Rectal smooth muscle tissue (tissue), 1 donor: ENCODE measurements around the gene EDIL3.
"Not testable (repeated sequence)": the region's sequence is repeated elsewhere in the genome, so short reads cannot be mapped to it uniquely, and the experiment has no call there.

Experiments used
- H3K27ac ChIP-seq: one replicate; pipeline ENCODE4 v1.7.0; 2013; ENCODE audit warnings: low read depth, low read length, inconsistent platforms
- H3K27me3 ChIP-seq: one replicate; pipeline ENCODE4 v1.7.0; 2013; ENCODE audit warnings: low read length; ENCODE audit not compliant: control insufficient read depth, insufficient read depth
- H3K36me3 ChIP-seq: one replicate; pipeline ENCODE4 v1.7.0; 2013; ENCODE audit warnings: low read length; ENCODE audit not compliant: control insufficient read depth, insufficient read depth
- H3K4me1 ChIP-seq: one replicate; pipeline ENCODE4 v1.7.0; 2013; ENCODE audit warnings: low read length; ENCODE audit not compliant: control insufficient read depth, insufficient read depth
- H3K4me3 ChIP-seq: one replicate; pipeline ENCODE4 v1.7.0; 2013; ENCODE audit warnings: low read length
- H3K9ac ChIP-seq: one replicate; pipeline ENCODE4 v1.7.0; 2013; ENCODE audit warnings: low read length

The EDIL3 gene

DNA sequence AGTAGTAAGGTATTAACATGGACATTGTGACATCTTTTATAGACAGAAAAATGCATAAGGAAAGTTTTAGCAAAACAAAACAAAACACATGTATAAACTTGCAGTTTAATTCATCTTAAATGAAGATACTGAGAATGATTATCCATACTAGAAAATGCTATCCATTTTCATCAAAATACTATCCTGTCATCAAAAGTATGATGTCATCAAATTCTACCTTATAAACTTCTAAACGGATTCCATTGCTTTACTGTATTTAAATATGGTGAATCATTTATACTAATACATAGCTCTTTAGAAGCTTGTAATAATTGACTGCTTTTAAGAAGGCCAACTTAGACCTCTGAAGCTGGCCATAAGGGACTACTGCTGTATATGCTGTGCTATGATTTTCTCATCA lies 221.0 kb downstream of the EDIL3 start:
- Histone ChIP-seq H3K4me1 (no peaks in the 10 kb centered on the region), H3K4me3 (no peak overlapping the region), H3K27ac (no peak overlapping the region), H3K9ac (no peak overlapping the region), H3K36me3 (no peaks in the 10 kb centered on the region), H3K27me3 (no peaks in the 10 kb centered on the region)

DNA sequence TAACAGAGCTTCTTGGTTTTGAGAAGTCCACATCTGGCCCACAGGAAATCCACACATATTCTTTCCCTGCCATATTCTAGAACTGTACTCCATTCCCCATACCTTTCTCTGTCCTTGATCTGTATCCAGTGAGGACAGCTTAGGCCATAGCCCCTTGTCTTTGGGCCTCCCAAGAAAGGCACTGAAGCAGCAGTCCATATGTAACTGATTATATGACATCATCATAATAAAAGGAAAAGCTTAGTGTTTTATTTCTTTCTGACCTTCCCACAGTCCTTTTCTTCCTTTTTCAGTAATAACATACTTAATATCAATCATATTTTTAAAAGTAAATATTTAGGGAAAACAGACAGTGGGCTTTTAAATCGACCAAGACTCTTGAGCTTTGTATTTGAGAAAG lies 222.0 kb downstream of the EDIL3 start:
- no peaks in the 10 kb centered on the region for H3K27me3 ChIP-seq
- no peak overlapping the region for H3K4me3 ChIP-seq
- H3K4me1 ChIP-seq: no peaks in the 10 kb centered on the region
- no peak overlapping the region for H3K27ac ChIP-seq
- no peaks in the 10 kb centered on the region for H3K36me3 ChIP-seq
- H3K9ac ChIP-seq: no peak overlapping the region

- H3K27ac ChIP-seq, H3K4me3 ChIP-seq, H3K4me1 ChIP-seq, H3K27me3 ChIP-seq, H3K36me3 ChIP-seq, H3K9ac ChIP-seq: not testable (repeated sequence)
Observed at GRCh38 chr5:84160650-84161049, 224.0 kb downstream of the EDIL3 start.

DNA sequence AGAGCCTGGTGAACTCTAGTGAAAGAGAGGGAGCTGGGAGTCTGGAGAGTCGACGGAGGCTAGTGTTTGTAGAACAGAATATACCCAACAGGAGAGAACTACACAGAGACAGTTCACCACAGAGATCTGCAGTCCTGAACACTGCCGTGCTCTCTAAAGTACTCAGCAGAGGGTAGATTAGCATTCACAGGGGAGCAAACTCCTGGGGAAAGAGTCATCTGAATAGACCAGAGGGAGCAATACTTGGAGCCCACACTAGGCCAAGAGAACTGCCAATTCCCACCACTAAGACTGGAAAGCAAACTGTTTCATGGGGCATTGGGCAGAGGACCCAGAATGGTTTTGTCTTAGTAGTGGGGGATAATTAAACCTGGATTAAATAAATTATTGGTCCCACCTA lies 235.6 kb downstream of the EDIL3 start:
- no peak overlapping the region for H3K27ac ChIP-seq
- H3K27me3 ChIP-seq: no peaks in the 10 kb centered on the region
- H3K4me1 ChIP-seq: no peaks in the 10 kb centered on the region
- H3K4me3 ChIP-seq: no peak overlapping the region
- no peak overlapping the region for H3K9ac ChIP-seq
- H3K36me3 ChIP-seq: no peaks in the 10 kb centered on the region

DNA sequence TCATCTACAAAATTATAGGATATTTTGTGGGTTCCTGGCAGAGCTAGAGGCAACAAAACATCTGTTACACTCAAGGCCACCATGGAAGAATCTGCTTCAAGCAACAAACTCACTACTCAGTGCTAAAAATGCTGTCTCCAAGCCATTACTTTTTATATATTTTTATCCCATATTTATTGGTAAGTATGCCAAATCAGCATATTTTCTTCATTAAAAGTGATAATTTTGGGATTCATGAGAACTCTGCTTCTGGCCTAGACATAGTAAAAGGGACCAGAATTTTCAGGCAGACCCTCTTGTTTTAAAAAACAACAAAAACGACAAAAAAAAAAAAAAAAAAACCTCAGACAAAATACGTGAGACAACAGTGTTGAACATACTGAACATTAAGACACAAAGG lies 236.0 kb downstream of the EDIL3 start:
- H3K36me3 ChIP-seq: no peaks in the 10 kb centered on the region
- no peak overlapping the region for H3K4me3 ChIP-seq
- no peaks in the 10 kb centered on the region for H3K27me3 ChIP-seq
- H3K27ac ChIP-seq: no peak overlapping the region
- H3K4me1 ChIP-seq: no peaks in the 10 kb centered on the region
- H3K9ac ChIP-seq: no peak overlapping the region

GRCh38 chr5:84137541-84137940 lies 247.1 kb downstream of the EDIL3 start:
- Histone ChIP-seq H3K4me1 (no peaks in the 10 kb centered on the region), H3K27me3 (no peaks in the 10 kb centered on the region), H3K36me3 (no peaks in the 10 kb centered on the region), H3K27ac (no peak overlapping the region), H3K4me3 (no peak overlapping the region), H3K9ac (no peak overlapping the region)

DNA sequence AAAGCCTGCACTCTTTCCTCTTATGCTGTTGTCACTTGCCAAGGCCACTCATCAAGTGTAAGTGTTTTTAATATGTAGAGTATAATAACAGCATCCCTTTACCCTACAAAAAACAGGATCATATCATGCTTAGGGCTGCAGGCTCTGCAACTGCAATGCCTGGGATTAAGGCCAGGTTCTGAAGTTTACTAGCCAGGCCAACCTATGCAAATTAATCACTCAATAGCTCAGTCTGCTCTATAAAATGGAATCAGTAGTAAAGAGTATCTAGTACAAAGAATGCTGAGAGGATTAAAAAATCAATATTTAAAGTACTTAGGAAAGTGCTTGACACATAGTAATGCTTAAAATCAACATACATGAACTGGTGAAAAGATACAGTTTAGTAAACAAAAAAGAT lies 253.3 kb downstream of the EDIL3 start:
- no peaks in the 10 kb centered on the region for H3K36me3 ChIP-seq
- no peaks in the 10 kb centered on the region for H3K27me3 ChIP-seq
- no peak overlapping the region for H3K4me3 ChIP-seq

DNA sequence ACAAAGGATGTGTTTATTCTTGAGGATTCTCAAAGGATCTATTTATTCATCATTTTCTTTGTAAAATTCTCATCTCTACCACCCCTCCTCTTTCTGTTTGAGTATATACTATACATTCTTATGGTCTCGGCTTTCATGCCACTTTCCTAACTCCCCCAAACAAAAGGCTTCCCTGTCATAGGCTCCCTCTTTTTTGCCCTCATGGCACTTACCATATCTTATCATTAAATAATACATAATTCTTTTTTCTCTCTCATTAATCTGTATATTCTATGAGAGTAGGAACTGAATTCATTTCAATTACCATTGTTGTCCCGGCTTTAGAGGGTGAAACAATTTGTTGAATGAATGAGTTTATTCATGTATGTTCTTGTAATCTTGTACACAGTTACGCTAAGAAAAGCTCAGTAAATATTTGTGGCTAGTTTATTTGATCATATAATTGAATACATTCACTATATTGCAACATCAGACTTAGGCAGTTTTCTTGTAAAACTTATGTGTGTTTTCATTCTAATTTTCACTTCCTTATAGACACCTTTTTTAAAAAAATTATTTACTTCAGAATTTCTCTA lies 254.6 kb downstream of the EDIL3 start:
- no peaks in the 10 kb centered on the region for H3K36me3 ChIP-seq
- H3K27me3 ChIP-seq: no peaks in the 10 kb centered on the region
- no peak overlapping the region for H3K27ac ChIP-seq
- no peak overlapping the region for H3K9ac ChIP-seq
- no peak overlapping the region for H3K4me3 ChIP-seq
- H3K4me1 ChIP-seq: no peaks in the 10 kb centered on the region

More for the DNA sequence above, 253.3 kb downstream of the EDIL3 start:
- Histone ChIP-seq H3K9ac (no peak overlapping the region), H3K27ac (no peak overlapping the region), H3K4me1 (no peaks in the 10 kb centered on the region)

DNA sequence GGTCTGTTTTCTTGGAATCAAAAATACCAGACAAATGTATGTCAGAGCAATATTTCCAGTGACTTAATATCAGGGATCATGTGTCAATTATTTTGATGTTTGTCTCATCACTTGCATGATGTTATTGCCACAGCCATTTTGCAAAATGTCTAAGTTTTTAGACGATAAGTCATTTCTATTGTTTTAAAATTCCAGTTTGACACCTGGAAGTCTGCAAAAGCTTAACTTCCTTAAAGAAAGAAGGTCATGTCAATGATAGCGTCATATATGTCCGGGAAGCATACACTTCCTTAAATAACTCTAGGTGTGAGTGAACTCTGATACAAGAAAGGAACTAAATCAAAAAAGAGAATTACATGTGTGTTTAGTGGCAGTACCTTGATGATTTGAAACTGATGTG lies 259.5 kb downstream of the EDIL3 start:
- H3K27me3 ChIP-seq: no peaks in the 10 kb centered on the region
- H3K4me1 ChIP-seq: no peaks in the 10 kb centered on the region
- no peak overlapping the region for H3K4me3 ChIP-seq
- H3K9ac ChIP-seq: no peak overlapping the region
- H3K27ac ChIP-seq: no peak overlapping the region
- H3K36me3 ChIP-seq: no peaks in the 10 kb centered on the region

GRCh38 chr5:84119252-84119651 lies 265.4 kb downstream of the EDIL3 start:
- Histone ChIP-seq H3K36me3 (no peaks in the 10 kb centered on the region), H3K27ac (no peak overlapping the region), H3K27me3 (no peaks in the 10 kb centered on the region), H3K9ac (no peak overlapping the region), H3K4me3 (no peak overlapping the region), H3K4me1 (no peaks in the 10 kb centered on the region)

DNA sequence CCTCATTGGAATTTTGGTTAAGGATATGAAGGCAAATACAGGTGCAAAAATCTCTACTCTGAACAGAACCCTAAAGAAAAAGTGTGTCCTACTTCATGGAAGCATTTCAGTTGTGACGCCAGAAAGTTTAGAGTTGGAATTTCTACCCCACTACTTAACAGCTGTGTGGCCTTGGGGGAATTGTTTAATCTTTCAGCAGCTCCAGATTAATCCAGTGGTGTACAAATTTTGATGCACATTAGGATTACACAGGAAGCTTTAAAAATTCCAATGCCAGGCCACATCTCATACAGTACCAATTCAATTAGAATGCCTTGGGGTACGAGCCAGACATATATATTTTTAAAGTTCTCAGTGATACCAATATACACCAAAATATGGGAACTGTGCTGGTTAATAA lies 266.1 kb downstream of the EDIL3 start:
- no peaks in the 10 kb centered on the region for H3K4me1 ChIP-seq
- no peak overlapping the region for H3K4me3 ChIP-seq
- H3K27ac ChIP-seq: no peak overlapping the region
- no peaks in the 10 kb centered on the region for H3K27me3 ChIP-seq
- no peak overlapping the region for H3K9ac ChIP-seq
- H3K36me3 ChIP-seq: no peaks in the 10 kb centered on the region

DNA sequence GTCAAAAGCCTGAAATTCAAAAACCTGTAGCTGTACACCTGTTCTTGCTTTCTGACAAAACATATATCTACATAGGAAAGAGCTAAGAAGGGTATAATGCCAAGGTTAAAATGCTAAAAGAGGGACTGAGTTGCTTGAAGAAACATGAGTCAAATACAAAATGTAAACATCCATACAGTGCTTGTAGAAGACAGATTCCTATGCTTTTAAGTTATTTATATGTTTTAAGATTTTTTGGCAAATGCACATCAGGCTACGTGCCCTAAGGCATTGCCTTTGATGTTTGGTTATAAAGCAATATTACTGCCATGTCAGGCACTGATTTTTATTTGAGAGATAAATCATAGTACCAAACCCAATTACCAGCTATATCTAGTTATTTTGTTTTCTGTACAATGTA lies 269.0 kb downstream of the EDIL3 start:
- H3K27ac ChIP-seq: no peak overlapping the region
- H3K9ac ChIP-seq: no peak overlapping the region
- no peak overlapping the region for H3K4me3 ChIP-seq
- no peaks in the 10 kb centered on the region for H3K4me1 ChIP-seq
- H3K27me3 ChIP-seq: no peaks in the 10 kb centered on the region
- no peaks in the 10 kb centered on the region for H3K36me3 ChIP-seq

- H3K4me3 ChIP-seq: no peak overlapping the region
- no peak overlapping the region for H3K9ac ChIP-seq
- no peaks in the 10 kb centered on the region for H3K36me3 ChIP-seq
- no peak overlapping the region for H3K27ac ChIP-seq
- no peaks in the 10 kb centered on the region for H3K4me1 ChIP-seq
- H3K27me3 ChIP-seq: no peaks in the 10 kb centered on the region
Observed at GRCh38 chr5:84113246-84114105, 271.2 kb downstream of the EDIL3 start.
